ENCODE results near the gene TRIM24.
"Not testable (repeated sequence)": the region's sequence is repeated elsewhere in the genome, so short reads cannot be mapped to it uniquely, and the experiment has no call there.

The TRIM24 gene

GRCh38 chr7:138495485-138495884 lies 35.4 kb downstream of the TRIM24 start:
- no peak for DNase-seq

DNA sequence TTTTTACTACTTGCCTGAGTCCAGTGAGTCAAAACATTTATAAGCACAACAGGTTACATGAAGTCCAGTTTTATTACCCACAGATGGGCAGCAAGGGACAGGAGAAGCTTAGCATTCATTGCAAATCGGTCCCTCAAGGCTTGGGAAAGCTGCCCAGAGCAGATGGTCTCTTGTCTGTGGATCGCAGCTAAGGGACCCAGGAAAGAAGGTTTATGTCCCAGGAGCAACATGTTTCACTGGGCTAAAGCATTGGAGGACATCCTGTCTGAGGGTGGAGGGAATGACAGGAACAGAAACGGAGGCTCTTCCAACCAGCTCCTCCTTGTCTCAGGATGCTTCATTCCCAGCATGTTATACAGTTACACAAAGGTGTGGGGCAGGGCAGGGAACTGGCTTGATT lies 39.3 kb downstream of the TRIM24 start:
- no peak for DNase-seq

GRCh38 chr7:138500303-138500702 lies 40.2 kb downstream of the TRIM24 start:
- DNase-seq, result not testable (repeated sequence)

GRCh38 chr7:138500892-138501291 lies 40.8 kb downstream of the TRIM24 start:
- no peak for DNase-seq

DNA sequence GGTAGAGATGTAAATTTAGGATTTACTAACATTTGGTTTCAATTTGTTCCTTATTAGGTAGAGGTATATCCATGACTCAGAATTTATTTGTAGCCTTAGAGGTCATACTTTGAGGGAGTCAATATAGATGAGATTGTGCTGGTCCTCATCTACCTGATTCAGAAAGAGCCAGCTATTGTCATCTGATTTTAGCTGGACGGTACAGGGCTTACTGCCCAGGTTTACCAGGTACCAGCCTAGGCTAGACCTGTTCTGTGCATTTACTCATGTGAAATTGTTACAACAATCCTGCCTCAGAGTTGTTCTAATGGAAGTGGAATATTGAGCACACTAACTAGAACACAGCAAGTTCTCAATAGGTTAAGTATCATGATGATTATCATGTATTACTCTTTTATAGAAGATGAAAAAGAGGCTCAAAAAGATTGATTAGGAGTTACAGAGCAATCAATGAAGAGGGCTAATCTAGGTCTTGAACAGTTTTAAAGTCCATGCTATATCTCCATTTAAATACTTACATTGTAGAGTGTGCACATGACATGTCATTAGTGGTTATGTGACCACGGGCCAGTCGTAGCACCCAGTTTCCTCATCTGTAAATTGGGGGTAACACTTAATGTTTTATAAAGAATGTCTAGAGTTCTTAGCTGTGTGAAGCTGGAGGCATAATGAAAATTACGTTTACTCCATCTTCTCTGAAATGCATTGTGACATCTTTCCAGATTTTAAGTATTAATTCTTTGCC lies 42.1 kb downstream of the TRIM24 start:
- no peak for DNase-seq

- DNase-seq, result no peak
These were observed 45.4 kb downstream of the TRIM24 start for GRCh38 chr7:138505361-138505873.

GRCh38 chr7:138506764-138507163 lies 46.7 kb downstream of the TRIM24 start:
- DNase-seq, result no peak

- no peak for DNase-seq
These were observed 49.9 kb downstream of the TRIM24 start for GRCh38 chr7:138510003-138510402.

GRCh38 chr7:138512092-138512858 lies 52.2 kb downstream of the TRIM24 start:
- DNase-seq, result no peak

DNA sequence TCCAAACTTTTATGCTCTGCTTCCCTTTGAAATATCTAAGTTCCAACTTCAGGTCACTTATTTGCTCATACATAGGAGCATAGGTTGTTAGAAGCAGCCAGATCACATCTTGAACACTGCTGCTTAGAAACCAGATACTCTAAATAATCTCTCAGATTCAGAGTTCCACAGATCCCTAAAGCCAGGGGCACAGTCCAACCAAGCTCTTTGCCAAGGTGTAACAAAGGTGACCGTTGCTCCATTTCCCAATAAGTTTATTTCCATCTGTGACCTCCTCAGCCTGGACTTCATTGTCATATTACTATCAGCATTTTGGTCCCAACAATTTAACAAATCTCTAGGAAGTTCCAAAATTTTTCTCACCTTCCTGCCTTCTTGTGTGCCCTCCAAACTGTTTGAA lies 52.8 kb downstream of the TRIM24 start:
- DNase-seq, result no peak

GRCh38 chr7:138513344-138513871 lies 53.3 kb downstream of the TRIM24 start:
- no peak for DNase-seq

- DNase-seq, result no peak
These were observed 54.0 kb downstream of the TRIM24 start for GRCh38 chr7:138514044-138514443.

GRCh38 chr7:138515001-138515528 lies 55.0 kb downstream of the TRIM24 start:
- no peak for DNase-seq

DNA sequence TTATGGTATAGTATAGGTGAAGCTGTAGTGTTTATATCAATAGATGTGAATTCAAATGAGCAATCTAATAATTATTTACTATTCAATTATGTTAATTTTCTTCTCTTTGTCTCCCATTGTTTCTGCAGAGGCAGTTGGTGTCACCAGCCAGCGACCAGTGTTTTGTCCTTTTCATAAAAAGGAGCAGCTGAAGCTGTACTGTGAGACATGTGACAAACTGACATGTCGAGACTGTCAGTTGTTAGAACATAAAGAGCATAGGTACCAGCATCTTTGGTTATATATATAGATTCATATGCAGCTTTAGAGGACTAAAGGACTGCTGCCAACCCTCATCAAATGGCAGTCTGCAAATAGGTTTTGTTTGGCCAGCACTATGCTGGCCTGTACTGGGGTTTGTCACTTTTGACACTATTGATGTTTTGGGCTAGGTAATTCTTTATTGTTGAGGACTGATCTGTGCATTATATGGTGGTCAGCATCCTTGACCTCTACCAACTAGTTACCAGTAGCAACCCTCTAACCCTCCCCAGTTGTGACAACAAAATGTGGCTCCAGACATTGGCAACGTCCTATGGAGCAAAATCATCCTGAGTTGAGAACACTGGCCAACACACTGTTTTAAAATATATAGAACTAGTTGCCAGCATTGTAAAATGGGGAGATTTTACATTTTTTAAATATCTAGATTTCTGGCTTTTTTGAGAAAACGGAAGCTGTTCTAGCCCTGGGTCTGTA lies 59.2 kb downstream of the TRIM24 start:
- DNase-seq, result no peak

GRCh38 chr7:138520742-138521141 lies 60.7 kb downstream of the TRIM24 start:
- no peak for DNase-seq

- DNase-seq, result no peak
These were observed 61.9 kb downstream of the TRIM24 start for GRCh38 chr7:138521837-138522461.

- no peak for DNase-seq
These were observed 64.2 kb downstream of the TRIM24 start for GRCh38 chr7:138524259-138524658.

GRCh38 chr7:138525757-138526156 lies 65.7 kb downstream of the TRIM24 start:
- DNase-seq, result no peak

GRCh38 chr7:138527746-138528223 lies 67.7 kb downstream of the TRIM24 start:
- DNase-seq, result no peak

- DNase-seq, result not testable (repeated sequence)
These were observed 76.8 kb downstream of the TRIM24 start for GRCh38 chr7:138536833-138537232.

DNA sequence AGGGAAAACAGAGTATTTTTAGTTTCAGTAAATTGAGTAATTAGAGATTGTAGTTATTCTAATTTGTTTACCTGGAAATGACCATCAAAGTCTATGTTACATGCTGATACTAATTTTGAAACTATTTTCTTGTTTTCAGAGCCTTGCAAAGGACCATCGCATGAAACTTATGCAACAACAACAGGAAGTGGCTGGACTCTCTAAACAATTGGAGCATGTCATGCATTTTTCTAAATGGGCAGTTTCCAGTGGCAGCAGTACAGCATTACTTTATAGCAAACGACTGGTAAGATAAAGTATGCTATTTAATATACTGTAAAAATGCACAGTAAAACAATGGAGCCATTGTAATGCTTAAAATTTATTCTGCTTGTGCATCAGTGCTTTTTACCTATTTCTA lies 78.5 kb downstream of the TRIM24 start:
- no peak for DNase-seq

DNA sequence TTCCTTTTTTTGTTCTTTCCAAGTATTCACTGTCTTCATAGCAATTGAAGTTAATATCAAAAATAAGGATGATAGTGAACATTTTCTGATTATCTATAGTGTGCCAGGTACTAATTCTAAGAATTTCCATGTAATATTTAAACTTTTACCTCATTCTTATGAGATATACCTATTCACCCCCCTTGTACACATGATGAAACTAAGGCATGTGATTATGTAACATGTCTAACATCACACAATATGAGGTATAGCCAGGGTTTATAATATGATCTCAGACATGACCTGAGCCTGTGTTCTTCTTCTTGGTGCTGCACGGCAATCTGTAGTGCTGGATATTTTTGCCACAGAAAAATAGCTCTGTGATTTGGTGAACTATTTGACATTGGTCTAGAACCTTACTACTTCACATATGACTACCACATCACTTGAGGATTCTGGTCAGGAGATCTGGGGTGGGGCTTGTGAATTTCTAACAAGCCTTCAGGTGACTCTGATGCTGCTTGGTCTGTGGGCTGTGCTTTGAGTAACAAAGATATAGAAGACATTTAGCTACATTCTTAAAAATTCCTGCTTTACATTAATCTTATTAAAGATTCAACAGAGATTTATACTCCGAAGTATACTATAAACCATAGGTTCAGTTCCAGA lies 79.1 kb downstream of the TRIM24 start:
- no peak for DNase-seq

All from NCI-H774 (cell line).